ENCODE data around the gene FMN2.

FMN2 gene

DNA sequence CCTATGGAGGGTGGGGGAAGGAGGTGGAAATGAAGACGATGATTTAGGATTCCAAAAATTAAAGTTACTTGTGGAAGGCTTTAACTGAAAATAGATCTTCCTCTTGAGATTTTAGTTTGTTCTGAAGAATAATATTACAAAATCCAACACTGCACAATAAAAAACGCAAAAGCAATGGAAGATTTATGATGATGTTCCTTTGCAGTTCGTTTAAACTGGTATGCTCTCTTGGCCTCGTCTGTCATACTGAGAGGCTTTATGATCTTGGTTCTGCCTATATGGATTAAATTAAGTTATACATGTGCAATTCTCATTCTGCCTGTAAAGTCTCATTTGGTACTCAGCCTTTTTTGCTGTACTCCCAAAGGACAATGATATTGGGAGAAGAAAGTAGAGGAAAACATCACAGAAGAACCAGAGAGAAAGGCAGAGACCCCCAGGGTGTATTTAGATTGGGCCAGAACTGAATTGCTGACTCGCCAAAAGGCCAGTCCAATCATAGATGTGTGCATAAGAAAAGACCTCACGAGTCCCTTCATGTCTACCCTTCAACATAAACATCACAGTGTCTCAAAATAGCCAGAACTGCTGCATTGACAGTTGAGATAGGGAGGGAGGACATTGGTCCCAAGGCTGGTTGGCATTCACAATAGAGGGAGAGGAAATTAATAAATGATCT is 331.7 kb downstream of the FMN2 start:
- no peak for DNase-seq (ENCODE audit: low read depth in 3 of 3)

DNA sequence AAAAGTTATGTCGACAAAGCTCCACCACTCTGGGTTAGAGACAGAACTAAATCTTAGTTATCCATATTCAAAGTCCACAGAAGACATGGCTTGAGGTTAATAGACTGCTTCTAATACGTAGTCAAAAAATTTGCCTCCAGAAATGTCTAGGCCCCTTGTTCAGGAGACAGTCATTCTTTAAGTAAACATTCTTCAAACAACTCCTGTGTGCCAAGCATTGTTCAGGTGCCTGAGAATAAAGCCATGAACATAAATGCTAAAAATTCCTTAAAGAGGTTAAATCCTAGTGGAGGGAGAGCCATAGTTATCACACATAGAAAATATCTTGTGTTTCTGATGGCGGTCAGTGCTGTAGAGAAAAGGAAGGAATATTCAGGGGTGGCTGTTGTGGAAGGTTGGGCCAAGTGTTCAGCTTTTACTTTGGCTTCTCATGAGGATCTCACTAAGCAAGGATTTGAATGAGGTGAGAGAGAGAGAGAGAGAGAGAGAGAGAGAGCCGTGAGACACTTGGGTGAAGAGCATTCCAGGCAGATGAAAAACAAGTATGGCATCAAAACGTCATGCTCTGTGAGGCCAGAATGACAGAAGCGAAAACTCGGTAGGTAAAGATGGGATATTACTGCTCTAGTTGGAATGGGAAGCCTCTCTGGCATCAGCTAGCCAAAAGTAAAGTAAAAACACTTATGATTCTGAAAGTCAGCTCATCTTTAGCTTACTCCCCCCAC is 333.2 kb downstream of the FMN2 start:
- no peak for DNase-seq (ENCODE audit: low read depth in 3 of 3)

DNA sequence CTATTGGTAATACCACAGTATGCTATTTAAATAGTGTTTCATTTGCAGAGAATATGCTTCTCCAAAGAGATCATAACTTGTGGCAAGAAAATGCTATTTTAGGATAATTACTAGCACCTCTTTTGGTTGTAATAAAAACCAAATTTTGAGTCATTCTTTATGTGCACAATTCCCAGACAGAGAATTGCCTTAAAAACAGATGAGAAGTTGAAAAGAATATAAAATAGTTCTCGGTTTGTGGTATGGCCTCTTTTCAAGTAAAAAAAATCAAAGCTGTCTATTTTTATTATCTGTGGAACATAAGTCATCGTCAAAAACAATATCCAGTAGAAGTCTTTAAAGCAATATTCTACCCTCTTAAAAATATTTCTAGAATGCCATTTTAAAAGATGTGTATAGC is 334.4 kb downstream of the FMN2 start:
- no peak for DNase-seq (ENCODE audit: low read depth in 3 of 3)

DNA sequence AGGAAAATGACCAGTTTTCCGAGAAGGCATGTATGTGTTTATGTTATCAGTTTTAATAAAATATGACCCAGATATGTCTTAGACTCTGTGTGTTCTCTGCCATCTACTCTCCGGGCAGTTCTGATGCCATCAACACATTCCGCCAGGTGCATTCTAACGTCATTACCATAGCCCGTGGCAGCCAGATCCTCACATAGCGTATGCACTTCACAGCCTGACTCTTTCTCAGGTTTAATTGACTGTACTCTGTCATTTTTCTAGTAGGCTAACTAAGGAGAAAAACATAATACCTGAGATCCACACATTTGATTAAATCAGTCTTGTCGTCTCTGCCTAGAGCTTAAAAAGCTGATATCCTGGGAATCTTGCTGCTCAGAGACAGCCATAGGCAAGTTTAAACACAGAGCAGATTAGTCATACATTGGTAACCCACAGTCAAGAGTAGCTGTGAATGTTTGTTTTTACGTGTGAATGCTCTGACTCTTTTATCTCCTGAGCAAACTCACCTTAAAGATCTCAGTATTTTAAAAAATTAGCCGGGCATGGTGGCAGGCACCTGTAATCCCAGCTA is 344.4 kb downstream of the FMN2 start:
- DNase-seq (ENCODE audit: low read depth in 3 of 3): no peak

DNA sequence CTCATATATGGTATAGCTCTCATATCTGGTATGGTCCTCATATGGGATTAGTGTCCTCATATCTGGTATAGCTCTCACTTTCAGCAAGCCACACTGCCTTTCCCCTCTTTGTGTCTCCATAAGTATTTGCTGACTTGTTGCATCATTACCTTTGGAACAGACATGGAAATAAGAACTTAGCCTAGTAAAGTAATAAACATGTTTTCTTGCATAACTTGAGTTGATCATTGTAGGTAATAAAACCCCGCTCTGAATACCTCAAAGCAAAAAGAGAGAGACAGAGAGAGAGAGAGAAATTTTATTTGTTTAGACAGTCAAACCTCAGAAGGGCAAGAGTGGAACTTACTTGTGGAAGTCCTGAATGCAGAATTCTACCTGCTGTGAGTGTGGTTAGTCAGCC is 350.0 kb downstream of the FMN2 start:
- DNase-seq (ENCODE audit: low read depth in 3 of 3): no peak

DNA sequence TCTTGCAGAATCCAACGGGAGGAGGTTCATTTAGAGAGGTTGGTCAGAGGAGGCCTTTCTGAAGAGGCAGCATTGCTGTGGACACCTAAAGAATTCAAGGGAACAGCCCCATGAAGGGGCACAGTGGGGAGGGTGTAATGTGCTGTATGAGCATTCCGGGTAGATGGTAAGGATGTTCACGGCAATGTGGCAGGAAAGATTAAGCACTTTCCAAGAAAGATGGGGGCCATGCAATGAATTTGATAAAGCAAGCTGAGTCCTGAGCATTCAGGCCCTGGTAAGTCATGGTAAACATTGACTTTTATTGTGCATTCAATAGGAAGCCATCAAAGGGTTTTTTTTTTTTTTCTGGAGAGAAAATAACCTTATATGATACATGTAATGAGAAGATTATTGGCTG is 353.7 kb downstream of the FMN2 start:
- DNase-seq (ENCODE audit: low read depth in 3 of 3): no peak

DNA sequence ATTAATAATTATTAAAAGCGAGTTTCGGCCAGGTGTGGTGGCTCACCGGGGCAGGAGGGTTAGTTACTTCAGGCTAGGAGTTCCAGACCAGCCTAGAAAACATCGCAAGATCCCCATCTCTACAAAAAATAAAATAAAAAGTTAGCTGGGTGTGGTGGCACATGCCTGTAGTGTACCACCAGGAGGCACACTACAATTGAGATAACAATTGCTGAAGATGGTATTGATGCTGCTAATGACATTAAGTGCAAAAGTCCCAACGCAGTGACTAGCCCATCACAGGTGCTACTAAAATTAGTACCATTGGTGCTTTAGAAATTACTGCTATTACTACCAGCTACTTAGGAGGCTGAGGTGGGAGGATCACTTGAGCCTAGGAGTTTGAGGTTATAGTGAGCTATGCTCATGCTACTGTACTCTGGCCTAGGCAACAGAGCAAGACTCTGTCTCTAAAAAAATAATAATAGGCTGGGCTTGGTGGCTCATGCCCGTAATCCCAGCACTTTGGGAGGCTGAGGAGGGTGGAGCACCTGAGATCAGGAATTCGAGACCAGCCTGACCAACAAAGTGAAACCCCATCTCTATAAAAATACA is 363.6 kb downstream of the FMN2 start:
- no peak for DNase-seq (ENCODE audit: low read depth in 3 of 3)

DNA sequence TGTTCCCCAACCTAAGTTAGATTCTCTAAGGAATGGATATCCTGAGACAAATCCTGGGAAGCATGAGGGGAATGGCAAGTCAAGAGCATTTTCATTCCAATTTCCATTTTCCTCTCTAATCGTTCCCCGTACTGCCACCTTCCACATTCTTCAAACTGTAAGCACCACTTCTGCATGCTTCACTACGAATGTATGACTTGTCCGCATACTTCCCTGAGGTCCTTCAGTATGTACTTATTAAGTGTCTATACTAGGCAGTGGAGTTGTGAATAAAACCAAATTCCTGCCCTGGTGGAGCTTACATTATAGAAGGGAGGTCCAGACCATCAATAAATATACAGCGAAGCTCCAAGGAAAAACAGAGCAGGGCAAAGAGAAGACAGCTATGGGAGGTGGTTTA is 365.5 kb downstream of the FMN2 start:
- DNase-seq (ENCODE audit: low read depth in 3 of 3): no peak

DNA sequence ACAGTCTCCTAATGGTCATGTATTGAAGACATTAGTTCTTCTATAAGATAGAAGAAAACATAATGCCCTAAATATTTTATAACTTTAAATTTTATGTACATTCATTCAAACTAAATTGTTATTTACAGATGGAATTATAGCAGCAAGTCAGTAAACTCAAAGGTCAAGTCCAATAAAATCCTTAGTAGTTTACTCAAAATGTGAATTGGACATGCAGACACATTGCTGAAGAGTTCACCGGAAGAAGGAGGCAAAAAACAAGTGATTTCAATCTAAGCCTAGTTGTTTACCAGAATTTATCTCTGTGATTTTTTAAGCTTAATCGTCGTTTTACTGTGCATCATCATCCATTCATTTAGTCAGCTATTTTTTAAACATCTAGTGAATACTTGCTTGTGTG is 370.6 kb downstream of the FMN2 start:
- no peak for DNase-seq (ENCODE audit: low read depth in 3 of 3)

DNA sequence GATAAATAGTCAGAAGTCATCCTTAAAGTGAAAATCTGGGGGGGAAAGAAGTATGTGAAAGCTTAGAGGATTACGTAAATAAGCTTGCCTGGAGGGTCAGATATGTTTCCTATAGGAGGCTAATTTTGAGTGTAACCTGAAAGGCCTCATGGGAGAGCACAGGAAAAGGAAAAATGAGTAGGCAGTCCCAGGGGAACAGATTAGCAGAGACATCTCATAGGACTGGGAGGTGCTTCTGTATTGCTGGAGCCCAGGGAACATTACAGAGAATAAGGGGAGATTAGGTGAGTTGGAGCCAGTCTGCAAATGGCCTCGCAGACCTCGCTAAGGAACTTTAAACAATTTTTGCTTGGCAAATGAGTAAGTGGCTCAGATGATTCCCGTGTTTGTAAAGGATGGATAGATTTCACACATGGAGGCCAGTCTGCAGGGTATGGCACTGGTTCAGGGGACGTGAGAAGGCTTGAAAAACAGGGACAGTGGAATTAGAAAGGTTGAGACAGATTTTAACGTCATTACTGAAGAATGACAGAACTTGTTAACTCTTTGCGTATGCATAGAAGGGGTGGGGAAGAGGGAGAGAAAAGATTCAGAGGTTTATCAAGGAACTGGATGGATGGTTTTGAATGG is 371.2 kb downstream of the FMN2 start:
- no peak for DNase-seq (ENCODE audit: low read depth in 3 of 3)

DNA sequence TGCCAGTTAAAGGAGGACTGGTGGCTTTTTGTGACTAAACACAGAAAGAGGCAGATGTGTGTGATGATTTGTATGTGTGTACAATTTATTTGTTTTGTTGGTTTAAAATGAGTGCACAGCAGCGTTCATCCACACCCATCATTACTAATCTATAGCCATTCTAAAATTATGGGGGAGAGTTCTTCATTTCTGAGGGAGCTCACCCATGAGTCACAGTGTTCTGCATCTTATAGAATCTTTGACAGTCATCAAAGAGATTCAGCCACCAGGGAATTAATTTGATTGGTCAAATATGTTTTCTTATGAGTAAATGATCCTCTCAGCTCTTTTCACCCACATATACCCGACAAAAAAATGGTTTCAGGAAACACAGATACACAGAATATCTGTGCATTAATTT is 372.4 kb downstream of the FMN2 start:
- DNase-seq (ENCODE audit: low read depth in 3 of 3): no peak

DNA sequence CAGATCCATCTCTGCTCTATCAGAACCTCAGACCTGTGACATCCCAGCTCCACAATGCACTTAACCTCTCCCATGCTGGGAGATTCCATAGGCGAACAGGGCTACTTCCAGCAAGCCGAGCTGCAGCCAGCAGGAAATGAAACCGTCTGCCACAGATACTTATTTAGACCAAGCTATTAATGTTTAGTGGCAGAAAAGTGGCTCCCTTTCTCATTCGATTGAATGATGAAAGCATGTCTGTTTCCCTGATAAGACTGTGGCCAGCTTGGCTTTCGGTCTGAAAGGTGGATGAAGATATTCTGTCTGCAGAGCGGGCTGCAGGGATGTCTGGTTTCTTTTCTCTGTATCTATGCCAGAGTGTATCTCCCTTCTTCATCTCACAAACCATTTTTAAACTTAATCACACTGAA is 373.9 kb downstream of the FMN2 start:
- no peak for DNase-seq (ENCODE audit: low read depth in 3 of 3)

DNA sequence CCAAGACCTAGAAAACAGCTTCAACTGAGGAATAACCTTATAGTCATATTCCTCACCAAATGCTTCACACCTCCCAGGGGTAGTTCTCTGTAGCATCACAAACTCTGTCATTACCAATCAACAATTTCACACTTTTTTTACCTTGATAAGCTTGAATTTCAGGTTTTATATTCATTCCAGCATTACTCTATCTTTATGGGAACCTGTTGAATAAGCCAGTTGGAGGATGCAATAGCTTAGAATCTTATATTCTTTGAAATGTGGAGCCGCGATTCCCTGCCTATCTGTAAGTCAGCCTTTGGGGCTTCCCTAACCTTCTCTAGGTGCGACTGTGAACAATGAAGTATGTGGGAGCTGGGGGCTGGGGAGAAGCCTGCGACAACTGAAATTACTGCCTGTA is 374.8 kb downstream of the FMN2 start:
- DNase-seq (ENCODE audit: low read depth in 3 of 3): no peak

DNA sequence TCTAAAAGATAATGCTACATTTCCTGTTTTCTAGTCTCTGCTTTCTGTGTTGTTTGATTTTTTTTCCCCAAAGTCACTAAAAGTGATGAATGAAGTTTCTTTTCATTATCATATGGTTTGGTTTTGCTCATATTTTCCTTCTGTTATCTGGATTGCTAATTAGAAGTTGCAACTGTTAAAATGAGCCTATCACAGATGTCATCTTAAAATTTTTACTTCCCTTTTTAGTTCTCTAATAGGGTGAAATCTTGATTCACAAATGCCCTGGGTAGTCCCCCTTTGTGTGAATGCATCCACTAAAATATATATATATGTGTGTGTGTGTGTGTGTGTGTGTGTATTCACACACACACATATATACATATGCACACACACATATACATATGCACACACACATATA is 376.2 kb downstream of the FMN2 start:
- no peak for DNase-seq (ENCODE audit: low read depth in 3 of 3)

DNA sequence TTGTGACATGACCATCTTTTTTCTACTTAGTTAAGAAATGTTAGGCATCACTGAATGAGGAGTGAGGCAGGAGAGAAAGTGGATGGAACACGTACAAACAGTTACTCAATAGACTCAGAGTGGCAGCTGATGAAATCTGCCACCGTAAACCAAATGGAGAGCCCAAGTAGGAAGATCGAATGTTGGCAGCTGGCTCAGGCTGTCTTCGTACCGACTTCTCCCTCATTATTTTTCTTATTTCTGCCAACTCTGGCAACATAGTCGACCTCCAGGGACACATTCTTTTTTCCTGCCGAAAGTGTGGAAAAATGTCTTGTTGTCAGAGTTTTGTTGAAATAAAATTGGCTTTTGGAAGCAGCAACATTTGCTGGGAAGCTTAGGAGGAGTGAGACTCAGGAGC is 377.0 kb downstream of the FMN2 start:
- no peak for DNase-seq (ENCODE audit: low read depth in 3 of 3)

DNA sequence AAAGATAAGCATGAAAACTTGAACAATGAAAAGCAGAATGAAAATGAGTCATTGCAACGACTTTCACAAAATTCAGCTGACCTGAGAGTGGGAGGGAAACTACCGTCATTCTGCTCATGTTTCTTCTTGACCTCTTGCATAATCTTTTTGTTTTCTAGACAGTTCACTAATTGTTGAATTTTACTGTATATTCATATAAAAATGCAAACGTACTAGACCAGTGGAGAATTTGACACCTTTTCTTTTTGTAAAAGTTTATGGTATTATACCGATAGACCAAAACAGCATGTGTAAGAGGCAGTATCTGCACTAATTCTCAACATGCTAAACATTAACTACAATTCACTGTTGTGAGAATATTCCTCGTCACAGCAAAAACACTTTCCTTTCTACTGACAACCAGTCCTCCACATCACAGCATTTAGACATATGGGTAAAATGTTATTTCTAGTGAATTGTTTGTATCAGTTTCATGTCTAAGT is 382.5 kb downstream of the FMN2 start:
- DNase-seq (ENCODE audit: low read depth in 3 of 3): no peak

DNA sequence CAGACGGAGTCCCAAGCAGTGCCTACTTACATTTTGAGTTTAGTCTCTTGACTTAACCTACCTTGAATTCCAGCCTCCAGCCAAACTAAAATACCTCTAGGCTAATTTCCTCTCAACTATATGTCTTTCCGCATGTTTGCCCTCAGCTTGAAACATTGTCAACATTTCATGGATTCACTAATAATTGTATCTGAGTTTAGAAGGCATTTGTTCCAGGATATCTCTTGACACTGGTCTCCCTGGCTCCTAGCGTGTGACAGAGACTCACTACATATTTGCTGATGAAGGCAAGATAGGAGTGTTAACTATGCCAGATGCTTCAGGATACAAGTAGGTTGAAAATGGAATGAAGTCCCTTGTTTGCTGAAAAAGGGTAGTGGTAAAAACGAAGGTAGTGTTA is 384.1 kb downstream of the FMN2 start:
- no peak for DNase-seq (ENCODE audit: low read depth in 3 of 3)

DNA sequence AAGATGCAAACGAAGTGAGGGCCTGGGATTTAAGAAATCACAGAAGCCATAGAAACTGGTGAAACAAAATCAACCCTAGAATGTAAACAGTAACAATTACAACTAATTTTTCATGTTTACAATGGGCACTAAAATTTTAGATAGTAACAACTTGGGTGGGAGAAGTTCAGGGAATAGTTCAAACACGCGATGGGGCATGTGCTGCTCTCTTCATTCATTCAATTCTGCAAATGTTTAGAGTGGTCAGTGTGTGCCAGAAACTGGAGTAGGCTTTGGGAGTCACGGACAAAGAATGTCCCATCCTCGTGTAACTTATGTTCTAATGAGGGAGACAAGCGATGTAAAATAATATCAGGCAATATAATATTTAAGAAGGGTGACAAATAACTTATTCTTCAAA is 386.9 kb downstream of the FMN2 start:
- no peak for DNase-seq (ENCODE audit: low read depth in 3 of 3)

DNA sequence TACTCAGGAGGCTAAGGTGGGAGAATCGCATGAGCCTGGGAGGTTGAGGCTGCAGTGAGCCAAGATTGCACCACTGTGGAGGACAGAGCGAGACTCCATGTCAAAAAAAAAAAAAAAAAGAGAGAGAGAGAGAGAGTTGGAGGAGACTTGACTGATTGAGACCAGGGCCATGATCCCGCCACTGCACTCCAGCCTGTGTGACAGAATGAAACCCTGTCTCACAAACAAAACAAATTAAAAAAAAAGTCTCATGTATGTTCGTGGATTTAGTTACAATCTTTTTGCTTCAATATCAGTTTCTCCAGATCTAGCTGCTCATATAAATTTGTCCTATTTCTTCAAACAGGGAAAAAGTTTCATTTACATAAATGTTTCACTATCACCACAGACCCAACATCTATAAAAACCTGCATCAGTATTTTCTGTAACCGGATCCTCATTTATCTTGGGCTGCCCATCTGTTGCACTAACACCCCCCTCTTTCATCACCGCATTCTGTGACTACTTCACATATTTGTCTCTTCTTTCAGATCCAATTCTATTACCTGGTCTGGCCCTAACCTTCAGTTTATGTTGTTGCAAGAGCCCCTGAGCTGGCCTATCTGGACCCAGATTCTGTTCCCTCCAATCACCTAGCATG is 393.2 kb downstream of the FMN2 start:
- DNase-seq (ENCODE audit: low read depth in 3 of 3): no peak

DNA sequence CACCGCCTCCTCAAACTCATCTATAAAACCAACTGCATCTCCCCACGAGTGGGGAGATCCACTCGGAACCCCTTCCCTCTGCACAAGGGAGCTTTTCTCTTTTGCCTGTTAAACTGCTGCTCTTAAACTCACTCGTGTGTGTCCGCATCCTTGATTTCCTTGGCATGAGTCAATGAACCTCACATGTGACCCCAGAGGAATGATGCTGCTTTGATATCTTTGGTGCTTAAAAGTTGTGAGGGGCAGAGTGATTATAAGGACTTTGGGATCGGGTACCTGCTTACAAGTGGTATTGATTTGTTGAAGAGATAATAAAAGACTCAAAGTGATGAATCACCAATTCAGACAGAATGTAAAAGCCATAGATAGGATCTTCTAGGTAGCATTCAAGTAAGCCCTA is 394.9 kb downstream of the FMN2 start:
- DNase-seq (ENCODE audit: low read depth in 3 of 3): no peak

DNA sequence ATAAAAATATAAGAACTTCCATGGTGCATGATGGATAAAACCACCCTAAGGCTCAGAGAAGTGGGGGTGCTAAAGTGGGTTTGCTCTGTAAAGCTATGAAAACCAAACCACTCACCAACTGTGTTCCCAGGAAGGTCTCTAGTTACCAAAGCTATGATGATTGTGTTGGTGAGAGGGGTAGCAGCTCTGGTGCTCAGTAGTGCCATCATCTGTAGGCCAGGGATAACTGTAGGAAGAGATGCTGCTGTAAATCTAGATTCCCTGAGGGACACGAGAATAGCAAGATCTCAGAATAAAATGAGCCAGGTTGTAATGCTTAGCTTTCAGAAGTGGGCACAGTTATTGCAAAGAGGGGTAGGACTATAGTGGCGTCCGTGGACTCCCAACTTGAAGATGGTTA is 395.8 kb downstream of the FMN2 start:
- DNase-seq (ENCODE audit: low read depth in 3 of 3): no peak

DNA sequence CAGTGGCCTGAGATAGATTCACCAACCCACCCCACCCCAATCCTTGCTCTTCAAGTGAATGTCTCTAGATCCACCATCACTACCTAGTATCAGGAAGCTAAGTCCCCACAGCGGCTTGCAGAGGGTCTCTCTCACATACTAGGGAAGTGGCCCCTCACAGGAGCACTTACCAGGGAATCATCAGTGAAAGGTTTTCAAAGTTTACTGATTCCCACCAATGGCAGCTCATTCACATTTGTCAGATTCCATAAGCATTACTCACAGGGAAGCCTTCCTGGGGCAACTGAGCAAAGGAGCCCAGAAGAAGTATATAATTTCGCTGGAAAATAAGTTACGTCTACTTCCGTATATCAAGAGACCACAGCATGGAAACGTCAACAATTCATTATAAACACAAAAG is 399.5 kb downstream of the FMN2 start:
- no peak for DNase-seq (ENCODE audit: low read depth in 3 of 3)

Data from stimulated activated CD4-positive, alpha-beta T cell treated with anti-CD3 and anti-CD28 coated beads, TNF-alpha, amount 100 ng/mL, for 48 hours (primary cell).